ENCODE results near the gene SIVA1.

Gene SIVA1

DNA sequence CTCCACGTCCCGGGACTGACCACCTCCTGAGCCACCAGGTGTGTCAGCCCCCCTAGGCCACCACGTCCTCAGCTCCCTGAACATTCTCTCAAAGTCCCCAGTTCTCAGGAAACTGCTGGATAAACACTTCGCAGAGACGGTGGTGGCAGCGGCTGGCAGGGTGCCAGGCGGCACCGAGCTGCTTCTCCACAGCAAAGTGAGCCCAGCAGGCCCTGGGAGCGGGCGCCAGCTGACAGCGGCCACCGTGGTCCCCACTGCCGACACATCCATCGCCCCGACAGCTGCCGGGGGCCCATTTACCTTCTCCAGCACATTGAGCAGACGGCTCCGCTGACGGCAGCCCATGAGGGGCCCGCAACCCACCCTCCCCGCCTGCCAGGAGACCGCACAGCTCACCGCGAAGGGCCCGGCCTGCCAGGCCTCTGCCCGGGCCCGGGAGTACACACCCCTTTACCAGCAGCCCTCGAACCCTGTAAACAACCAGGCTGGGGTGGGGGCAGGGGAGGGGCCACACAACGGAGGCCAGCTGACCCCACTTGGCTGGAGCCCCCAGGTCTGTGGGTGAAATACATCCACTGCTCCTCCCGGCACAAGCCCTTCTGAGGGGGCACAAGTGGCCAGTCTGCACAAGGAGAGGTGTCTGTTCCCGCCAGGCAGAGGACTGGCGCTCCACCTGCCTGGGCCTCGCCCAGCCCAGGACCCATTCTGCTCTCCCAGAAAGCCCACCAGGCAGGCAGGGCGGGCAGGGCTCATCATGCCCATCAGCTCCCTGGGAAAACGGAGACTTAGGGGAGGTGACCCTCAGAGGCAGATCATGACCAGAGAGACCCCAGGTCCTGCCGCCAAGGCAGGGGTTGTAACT lies 32.1 kb downstream of the SIVA1 start:
- DNase-seq (ENCODE audit: low read depth, low spot score), result peak; percentile 67

DNA sequence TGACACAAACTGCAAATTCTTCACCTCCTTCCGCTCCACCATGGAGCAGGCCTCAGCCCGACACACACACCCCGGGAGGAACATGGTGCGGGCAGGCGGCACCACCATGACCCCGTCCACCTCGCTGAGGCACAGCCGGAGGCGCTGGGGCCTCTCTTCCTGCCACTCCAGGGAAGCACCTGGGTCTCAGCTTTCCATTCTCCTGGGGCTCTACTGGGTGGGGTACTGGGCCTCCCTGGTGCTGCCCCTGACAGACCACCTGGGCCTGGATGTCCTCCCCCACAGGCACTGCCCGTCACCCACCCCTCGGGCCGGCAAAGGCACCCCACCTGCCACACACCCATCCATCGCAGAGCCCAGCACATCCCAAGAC lies 32.7 kb downstream of the SIVA1 start:
- no peak for DNase-seq (ENCODE audit: low read depth, low spot score)

DNA sequence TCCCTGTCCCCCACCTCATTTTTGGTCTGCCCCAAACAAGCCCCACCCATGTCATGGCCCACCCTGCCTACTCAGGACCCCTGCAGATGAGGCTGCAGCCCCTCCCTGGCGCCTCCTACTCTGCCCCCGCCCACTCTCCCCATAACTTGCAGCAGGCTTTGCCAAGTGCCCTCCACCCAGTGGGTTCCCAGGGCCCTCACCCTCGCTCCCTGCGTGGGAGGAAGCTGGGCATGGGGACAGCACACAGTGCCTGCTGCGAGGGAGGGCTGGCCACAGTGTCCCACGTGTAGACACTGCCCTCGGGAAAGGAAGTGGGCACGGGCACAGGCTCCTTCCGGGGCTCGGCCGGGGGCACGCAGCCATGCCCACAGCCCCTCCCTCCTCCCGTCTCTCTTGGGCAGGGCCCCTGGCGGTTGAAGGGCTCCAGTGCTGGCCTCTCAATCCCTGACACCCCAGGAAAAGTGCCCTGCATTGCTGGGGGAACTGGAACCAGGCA lies 33.2 kb downstream of the SIVA1 start:
- no peak for DNase-seq (ENCODE audit: low read depth, low spot score)

DNA sequence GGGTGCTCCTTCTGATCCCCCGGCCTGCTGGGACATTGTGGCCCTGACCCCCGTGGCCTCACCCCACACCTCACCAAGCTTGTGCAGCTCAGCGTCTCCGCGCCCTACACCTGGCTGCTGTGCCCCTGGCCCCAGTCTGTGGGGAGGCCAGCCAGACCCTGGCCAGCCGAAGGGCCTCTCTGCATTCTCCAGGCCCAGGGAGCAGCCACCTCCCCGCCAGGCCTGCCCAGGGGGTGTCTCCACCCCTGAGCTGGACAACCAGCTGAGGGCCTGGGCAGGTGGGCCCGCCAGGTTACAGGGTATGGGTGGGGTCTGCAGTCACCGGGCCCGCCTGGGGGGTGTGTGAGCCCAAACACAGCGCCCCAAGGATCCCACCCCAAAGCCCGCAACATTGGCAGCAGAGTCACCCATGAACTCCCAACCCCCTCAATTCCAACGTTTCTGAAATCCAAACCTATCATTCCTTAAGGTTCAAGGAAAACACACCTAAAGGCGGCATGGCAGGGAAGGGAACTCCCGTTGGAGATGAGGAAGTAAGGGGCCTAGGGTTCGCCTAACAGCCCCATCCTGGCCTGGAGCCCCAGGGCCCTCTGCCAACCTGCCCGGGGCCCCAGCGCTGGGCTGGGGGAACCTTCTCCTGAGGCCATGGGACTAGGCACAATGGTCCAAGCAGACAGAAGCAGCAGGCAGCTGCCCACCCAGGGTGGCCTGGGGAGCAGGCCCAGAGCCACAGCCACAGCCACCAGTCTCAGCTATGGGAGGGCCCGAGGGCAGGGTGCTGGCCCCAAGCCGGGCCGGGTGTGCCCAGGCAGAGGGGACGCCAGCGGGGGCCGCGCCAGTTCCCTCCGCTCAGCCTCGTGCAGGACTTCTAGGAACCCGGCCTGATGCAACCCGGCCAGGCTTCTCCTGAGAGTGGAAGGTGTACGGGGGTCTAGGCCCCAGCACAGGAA lies 34.1 kb downstream of the SIVA1 start:
- no peak for DNase-seq (ENCODE audit: low read depth, low spot score)

DNA sequence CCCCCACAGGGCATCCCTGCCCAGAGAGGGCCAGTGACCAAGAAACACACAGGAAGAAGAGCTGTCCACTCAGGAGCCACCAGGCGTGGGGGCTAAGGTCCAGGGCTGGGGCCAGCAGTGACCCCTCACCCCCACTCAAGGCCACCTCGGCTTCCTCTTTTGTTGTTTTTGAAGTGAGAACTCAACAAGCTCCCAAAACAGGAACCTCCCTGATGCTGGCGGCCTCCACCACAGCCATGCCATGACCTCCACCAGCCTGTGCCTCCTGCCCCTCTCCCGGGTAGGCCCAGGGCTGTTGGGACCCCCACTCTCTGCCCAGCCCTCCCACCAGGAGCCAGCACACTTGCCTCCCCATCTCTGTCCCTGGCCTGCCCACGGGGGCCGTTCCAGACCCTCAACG lies 34.8 kb downstream of the SIVA1 start:
- DNase-seq (ENCODE audit: low read depth, low spot score), result no peak

DNA sequence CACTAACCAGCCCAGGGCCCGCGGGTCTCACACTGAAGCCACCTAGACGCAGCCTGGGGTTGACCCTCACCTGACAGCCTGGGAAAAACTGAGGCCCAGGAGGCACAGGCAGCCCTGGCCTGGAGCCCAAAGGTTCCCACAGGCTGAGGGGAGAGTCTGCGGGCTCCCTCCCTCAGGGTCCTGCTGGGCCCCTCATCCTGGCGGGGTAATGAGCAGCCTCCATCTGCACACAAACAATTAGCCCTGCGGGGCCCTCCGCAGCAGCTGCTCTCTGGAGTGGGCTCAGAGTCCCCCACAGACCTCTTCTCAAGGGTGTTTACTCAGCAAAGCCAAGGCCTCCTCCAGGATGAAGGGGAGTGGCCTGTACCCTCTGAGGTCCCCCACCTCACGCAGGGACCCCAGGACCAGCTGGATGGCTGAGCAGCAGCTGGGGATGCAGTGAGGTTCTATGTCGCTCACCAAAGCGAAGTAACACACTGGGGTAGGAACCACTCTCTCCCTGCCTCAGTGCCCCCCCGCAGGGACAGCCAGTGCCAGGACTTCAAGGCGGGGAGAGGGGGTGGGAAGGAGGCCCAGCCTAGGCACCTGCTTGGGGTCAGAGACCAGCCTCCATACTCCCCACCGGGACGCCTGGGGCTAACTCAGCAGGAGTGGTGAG lies 35.3 kb downstream of the SIVA1 start:
- no peak for DNase-seq (ENCODE audit: low read depth, low spot score)

DNA sequence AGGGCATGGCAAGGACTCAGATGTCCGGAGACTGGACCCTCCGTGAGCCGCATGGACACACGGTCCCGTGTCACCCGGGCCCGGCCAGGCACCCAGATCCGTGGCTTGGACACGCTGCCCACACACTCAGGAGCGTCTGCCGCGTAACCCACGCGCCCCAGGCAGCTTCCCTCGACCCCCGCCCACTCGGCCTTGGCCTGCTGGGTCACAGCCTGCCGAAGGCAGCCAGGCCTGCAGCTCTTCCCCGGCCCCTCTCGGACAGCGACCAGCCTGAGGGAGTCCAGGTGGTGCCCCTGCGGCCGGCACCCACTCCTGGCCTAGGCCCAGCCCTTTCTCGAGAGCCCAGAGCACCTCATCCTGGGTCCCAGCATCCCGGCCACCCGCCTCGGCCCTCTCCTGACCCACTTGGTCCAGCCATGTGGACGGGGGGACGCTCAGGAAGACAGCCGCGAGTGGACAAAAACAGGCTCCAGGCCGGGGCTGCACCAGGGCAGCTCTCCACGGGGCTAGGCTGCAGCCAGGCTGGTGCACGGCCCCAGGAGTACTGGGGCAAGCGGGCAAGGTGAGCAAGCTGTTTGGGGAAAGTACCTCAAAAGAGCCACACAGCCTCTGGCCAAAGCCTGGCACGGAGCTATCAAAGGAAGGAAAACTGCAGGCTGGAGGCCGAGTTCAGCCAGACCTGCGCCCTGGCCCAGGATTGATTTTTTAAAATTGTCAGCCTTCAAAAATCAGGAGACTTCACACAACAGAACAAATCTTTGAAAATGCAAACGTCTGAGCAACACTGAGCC lies 36.1 kb downstream of the SIVA1 start:
- DNase-seq (ENCODE audit: low read depth, low spot score), result no peak

DNA sequence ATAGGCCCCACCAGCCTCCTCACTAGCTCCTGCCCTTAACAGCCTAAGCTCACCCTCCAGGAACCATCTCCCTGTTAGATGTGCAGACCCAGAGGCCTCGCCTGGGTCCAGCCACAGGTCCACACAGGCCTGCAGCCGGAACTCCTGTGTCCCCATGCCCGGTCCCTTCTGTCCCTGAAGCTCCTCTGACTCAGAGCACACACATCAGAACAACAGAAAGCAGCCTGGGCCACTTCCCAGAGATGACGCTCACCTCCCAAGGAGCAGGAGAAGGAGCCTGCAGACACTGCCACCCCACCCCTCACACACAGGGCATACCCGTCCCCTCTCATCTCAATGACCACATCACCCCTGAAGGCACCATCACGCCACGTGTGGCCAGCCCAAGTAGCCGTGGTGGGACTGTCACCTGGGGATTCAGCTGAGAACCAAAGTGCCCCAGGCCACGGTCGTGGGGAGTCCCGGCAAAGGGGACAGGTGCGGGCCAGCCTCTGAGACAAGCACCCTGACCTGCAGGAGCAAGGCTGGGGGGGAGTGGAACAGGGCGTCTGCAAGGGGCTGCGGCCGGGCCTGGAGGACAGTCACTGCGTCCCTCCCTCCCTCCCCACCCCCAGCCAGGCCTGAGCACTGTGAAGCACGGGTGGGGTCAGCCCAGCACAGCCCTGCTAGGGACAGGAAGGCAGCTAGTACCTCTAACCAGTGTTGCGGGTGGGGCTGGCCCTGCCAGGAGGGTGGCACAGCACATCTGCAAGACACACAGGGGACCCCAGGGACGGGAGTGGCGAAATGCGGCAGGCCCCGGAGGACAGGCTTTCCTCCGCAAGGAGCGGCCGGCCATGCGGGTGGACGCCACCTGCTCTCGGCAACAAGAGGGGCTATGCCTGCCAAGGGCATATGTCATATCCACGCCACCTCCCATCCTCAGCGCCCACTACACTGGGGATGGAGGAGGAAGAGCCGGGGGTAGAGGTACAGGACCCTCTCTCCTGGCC lies 37.1 kb downstream of the SIVA1 start:
- no peak for DNase-seq (ENCODE audit: low read depth, low spot score)

DNA sequence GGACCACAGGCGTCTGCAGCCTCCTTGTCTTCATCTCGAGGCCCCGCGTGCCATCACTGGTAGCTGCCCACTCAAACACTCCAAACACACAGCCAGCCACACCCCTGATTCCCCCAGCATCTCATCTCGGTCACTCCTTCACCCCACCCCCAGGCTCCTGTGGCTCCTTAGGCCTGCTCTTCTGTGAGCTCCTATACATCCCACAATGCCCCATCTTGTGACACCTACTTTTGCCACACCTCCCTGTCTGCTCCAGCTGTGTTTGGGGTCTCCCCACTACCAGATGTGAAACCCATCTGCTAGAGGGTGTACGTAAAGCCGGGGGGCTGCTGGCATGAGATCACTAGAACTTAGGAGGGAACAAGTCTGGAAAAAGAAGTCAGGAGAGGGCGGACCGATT lies 38.5 kb downstream of the SIVA1 start:
- DNase-seq (ENCODE audit: low read depth, low spot score), result no peak

DNA sequence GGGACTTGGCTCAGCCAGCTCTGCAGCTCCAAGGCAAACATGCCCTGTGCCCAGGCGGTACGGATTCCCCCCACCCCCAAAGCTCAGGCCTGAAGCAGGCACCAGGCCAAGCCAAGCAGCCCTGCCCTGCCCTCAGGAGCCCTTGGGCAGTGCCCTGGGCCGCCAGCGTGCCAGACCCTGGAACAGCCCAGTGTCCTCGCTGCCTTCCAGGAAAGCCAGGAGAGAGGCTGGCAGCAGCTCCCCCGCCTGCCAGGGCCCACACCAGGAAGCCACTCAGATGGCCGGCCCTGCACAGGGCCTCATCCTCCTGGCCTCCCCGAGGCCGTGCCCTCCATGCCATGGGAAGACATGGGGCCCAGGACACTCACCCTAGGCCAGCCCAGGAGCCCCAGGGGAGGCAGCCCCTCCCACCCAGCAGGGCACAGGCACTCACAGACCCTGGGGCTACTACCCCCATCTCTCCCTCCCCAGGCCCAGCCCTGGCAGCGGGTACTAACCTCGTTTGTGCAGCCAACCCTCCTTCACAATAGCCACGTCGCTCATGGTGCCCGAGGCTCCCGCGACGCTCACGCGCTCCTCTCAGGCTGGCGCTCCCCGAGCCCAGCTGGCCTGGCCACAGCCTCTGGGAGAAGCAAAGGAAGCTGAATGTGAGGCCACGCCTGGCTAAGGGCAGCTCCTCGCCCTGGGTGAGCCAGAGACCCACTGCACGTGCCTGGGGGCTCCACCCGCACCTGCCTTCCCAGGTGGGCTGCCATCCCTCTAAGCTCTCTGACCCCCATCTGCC lies 39.3 kb downstream of the SIVA1 start:
- peak; percentile 55 for DNase-seq (ENCODE audit: low read depth, low spot score)

DNA sequence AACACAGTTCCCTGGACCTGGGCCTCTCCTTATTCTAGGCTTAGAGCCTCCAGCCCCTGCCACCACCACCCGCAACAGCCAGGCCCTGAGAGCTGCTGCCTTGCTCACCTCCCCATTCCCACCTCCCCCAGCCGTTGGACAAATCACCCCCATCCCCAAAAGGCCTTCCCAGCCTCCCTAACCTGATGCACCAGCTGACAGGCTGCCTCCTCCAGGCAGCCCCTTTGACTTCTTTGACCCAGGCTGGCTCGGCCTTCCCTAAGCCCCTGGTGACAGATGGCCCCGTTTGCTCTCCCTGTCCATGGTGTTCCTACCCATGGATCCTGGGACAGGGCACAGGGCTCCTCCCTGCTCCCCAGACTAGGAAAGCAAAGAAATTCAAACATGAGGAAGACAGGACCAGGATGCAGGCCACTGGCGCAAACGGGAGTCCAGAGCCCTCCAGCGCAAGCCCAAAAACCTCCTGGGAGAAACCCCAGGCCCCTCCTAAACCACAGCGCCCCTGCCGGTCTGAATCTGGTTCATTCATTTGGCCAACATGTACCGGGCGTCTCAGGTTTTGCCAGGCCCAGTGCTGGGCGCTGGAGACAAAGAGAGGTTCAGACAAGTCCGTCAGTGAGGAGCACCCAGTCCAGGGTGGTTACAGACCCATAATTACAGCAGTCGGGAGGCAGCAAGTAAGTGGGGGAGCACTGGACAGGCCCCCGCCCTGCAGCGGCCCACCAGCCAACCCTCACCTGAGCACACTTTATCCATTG lies 40.2 kb downstream of the SIVA1 start:
- no peak for DNase-seq (ENCODE audit: low read depth, low spot score)

DNA sequence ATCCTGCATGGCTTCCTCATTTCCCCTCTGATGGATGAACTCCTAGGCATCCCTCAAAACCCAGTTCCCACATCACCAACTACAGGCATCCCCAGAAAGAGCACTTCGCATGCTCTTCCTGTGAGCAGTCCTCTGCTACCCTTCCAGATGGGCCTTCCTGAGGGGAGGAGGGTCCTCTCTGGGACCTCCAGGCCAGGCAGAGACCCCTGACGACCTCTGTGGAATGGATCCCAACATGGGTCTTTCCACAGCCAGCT lies 40.7 kb downstream of the SIVA1 start:
- no peak for DNase-seq (ENCODE audit: low read depth, low spot score)

DNA sequence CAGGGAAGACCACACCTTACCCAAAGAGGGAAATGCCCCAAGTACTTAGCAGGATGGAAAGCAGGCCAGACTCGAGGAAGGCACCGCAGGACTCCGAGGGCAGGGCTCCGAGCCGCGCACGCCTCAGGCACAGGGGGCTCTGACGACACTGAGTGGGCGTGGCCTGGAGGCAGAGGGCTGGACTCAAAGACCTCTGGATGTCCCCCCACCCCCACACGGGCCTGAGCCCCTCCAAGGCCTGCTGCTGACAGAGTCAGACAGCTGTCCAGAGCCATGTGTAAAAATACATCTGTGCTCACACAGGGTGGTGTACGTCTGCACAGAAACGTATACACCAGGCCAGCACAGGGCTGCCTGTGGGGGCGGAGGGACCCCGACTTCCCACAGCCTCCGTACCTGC lies 41.2 kb downstream of the SIVA1 start:
- DNase-seq (ENCODE audit: low read depth, low spot score), result peak; percentile 81

DNA sequence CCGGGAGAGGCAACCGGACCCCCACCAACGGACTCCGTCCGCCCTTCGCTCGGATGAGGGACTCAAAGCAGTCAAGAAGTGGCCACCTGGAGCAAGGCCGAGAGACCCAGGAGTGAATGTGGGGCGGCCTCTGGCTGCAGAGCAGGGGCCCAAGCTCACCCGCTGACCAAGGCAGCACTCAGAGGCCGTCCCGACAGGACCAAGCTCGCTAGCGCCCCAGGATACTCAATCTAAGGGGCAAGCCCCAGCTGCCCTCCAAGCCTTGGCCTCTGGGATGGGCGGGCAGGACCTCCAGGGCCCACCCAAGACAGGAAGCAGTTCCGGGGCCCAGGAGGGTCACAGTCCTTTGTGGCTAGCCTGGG lies 41.7 kb downstream of the SIVA1 start:
- peak; percentile 60 for DNase-seq (ENCODE audit: low read depth, low spot score)

DNA sequence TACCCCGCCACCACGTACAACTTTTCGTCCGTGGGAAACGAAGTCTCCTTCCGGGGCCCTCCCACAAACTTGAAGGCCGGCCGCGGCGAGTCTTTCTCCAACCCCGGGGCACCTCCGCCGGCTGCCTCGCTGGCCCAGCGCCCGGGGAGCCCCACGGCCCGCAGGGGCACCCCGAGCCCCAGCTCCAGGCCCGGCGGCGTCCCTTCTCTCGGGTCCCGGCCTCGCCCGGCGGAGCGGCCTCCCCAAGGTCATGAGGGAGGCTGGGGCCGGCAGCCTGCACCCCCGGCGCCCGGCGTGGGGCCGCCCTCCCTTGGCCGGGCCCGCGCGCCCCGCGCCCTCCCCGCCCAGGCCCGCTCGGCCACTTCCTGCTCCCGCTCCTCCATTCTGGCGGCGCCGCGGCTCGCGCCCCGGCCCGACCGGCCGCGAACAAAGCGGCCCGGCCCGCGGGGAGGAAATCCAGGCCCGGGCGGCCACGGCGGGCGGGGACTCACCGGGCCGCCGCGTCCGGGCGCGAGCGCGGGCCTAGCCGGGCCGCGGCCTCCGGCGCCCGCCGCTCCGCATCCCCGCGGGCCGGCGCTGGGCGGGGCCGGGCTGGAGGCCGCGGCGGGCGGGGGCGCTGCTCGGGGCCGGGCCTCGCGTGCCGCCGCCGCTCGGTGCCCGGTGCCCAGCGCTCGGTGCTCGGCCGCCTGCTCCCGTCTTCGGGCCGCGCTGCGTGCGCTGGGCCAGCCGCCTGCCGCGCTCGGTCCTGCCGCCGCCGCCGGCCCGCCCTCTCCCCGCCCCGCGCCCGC lies 42.2 kb downstream of the SIVA1 start, which contains the start of gene AKT1:
Gene AKT1 (minus strand): TSS at position 756 of the 788 bp plus-strand sequence. CDS start 3,105 bp downstream, outside the sequence.
- DNase-seq (ENCODE audit: low read depth, low spot score), result peak; percentile 56

DNA sequence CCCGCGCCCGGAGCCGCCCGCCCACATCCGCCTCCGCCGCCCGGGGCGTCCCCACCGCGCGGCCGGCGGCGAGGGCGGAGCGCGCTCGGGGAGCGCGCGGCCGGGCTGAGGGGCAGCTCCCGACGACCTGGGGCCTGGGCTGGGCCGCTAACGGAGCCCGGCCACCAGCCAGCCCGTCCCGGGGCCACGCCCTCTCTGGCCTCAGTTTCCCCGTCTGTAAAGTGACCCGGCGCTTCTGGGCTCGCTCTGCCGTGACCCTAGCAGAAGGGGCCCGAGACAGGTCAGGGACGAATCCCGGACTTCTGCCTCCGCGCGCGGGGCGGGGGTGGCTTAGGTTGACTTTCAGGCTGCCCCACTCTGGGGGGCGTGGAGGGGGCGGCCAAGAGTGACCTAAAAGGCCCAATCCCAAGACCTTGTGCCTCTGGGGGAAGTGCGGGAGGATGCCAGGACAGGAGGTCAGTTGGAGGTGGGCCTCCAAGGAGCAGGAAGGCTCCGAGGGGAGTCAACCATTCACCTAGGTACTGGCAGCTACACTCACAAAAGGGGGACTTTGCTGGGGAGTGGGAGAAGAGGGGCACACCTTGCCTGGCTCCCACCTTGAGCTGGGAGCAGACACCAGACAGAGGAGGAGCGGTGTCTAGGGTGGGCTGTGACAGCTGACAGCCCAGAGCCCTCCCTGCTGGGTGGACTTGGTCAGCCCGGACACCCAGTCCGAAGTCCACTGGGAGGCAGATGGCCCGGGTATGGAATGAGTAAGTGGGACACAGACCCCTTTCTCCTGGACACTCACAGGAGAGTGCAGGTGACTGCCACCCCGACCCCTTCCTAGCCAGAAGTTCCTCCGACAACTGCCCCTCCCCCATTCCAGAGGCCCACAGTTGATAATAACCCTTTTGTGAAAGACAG lies 43.1 kb downstream of the SIVA1 start:
- DNase-seq (ENCODE audit: low read depth, low spot score), result peak; percentile 81

DNA sequence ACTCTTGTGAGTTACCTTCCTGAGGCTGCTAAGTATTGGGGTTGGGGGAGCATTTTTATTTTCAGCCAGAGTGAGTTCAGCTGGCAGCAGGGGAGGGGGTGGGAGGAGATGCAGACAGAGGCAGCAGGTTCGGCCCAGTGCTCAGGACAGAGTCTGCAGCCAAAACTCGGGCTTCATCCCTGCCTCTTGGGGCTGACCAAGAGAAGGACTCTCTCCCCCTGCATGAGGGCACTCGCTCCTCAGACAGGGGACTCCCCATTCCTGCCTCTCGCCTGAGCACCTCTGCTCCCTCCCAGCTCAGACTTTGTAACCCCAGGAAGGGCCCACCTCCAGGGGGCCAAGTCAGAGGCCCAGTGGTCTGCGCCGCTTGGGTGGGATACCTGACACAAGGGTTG lies 43.7 kb downstream of the SIVA1 start:
- no peak for DNase-seq (ENCODE audit: low read depth, low spot score)
